ENCODE results near the gene SAE1. TPM values are rescaled to one million over a fixed set of nuclear protein-coding genes. Genes with fewer than 3 reads are reported as not detected.

SAE1 gene
- total RNA-seq, 1 experiment from 2014 or later = 234 TPM

DNA sequence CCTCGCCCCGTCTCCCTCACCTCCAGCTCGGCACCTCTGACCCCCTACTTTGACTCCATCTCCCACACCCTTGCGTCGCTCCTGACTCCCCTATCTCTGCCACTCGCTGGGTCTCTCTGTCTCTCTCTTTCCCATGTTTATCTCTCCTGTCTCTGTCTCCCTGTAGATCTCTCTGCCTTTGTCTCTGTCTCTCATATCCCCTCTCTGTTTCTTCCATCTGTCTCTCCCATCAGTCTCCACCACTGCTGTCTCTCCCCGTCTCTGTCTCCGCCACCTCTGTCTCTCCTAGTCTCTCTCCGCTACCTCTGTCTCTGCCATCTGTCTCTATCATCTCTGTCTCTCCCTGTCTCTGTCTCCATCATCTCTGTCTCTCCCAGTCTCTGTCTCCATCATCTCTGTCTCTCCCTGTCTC lies 112.7 kb downstream of the SAE1 start:
- no peak overlapping the region for H3K4ac ChIP-seq (ENCODE audit: low read depth, low read length)
- H4K8ac ChIP-seq (replicated peaks; ENCODE audit: insufficient read length, low read depth, low read length) = no peak overlapping the region
- TF ChIP-seq, protein P1, sequence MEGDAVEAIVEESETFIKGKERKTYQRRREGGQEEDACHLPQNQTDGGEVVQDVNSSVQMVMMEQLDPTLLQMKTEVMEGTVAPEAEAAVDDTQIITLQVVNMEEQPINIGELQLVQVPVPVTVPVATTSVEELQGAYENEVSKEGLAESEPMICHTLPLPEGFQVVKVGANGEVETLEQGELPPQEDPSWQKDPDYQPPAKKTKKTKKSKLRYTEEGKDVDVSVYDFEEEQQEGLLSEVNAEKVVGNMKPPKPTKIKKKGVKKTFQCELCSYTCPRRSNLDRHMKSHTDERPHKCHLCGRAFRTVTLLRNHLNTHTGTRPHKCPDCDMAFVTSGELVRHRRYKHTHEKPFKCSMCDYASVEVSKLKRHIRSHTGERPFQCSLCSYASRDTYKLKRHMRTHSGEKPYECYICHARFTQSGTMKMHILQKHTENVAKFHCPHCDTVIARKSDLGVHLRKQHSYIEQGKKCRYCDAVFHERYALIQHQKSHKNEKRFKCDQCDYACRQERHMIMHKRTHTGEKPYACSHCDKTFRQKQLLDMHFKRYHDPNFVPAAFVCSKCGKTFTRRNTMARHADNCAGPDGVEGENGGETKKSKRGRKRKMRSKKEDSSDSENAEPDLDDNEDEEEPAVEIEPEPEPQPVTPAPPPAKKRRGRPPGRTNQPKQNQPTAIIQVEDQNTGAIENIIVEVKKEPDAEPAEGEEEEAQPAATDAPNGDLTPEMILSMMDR (conservative IDR thresholded peaks at IDR 0.05) = no peak
- peaks cover 3% of the 10 kb centered on the region; the same call in 1 of the 2 replicates for H3K4me1 ChIP-seq (ENCODE audit: insufficient read depth, low read length)
- no peak overlapping the region for H3K14ac ChIP-seq (ENCODE audit: insufficient read depth, low read length)
- peak overlapping the region; percentile 31 for H3K4me2 ChIP-seq (ENCODE audit: insufficient read depth, insufficient read length, low read length)
- H3K27me3 ChIP-seq (ENCODE audit: insufficient read depth, low read length) = peaks cover 2% of the 10 kb centered on the region; the same call in 1 of the 2 replicates
- H2BK120ac ChIP-seq (ENCODE audit: low read depth, low read length, poor library complexity, severe bottlenecking) = no peak overlapping the region
- H3K79me1 ChIP-seq (ENCODE audit: insufficient read depth, low read depth, low read length, poor library complexity, severe bottlenecking) = no peaks in the 10 kb centered on the region
- DNase-seq = no peak
- Mint-ChIP-seq H3K27me3 (ENCODE audit: low read depth) (peaks cover 23% of the 10 kb centered on the region), H3K9me3 (peaks cover 0 to 3% of the 10 kb centered on the region in 2 experiments; a peak in 1 of 5 replicates), H3K4me1 (peaks cover 17 to 25% of the 10 kb centered on the region in 2 experiments), H3K4me3 (peak overlapping the region; percentile 63 to 77), H3K36me3 (ENCODE audit: insufficient read depth in 1 of 3, low read depth in 3 of 3) (no peaks in the 10 kb centered on the region; a peak in 1 of 7 replicates), H3K27ac (peak overlapping the region in 2 of 3 experiments; percentile 7 to 38; a peak in 3 of 7 replicates)
- H2BK15ac ChIP-seq (ENCODE audit: low read depth, low read length) = no peak overlapping the region
- H2AFZ ChIP-seq (ENCODE audit: low read length) = no peak overlapping the region
- H4K91ac ChIP-seq (ENCODE audit: insufficient read length, low read depth, low read length) = no peak overlapping the region
- peak overlapping the region; percentile 43 for H3K18ac ChIP-seq (ENCODE audit: insufficient read length, low read depth, low read length)
- no peaks in the 10 kb centered on the region for H3K79me2 ChIP-seq (ENCODE audit: insufficient read depth, low read length)
- WGBS (ENCODE audit: extremely low coverage, insufficient read length, low lambda C conversion rate) = no CpG with 5 or more reads among the region's 9 CpGs
- no peak overlapping the region for H2AK5ac ChIP-seq (ENCODE audit: insufficient read length, low read length)
- no peak overlapping the region for H2BK20ac ChIP-seq (ENCODE audit: low read depth, low read length, poor library complexity, severe bottlenecking)
- peaks cover 14% of the 10 kb centered on the region for H3K23me2 ChIP-seq (ENCODE audit: insufficient read length, low read depth, low read length, poor library complexity, severe bottlenecking)
- H3K9ac ChIP-seq (ENCODE audit: extremely low read depth, insufficient read length, low read length) = no peak overlapping the region
- H4K20me1 ChIP-seq (ENCODE audit: control insufficient read depth, insufficient read depth, insufficient read length) = no peaks in the 10 kb centered on the region
- H3K23ac ChIP-seq (ENCODE audit: insufficient read length, low read depth, low read length) = no peak overlapping the region
- no peak overlapping the region for H3K56ac ChIP-seq (ENCODE audit: insufficient read length, low read depth, low read length)
- no peak overlapping the region for H3T11ph ChIP-seq (ENCODE audit: low read length)
- H3K27ac ChIP-seq (ENCODE audit: insufficient read length, low read depth, low read length) = no peak overlapping the region
- H2BK5ac ChIP-seq (ENCODE audit: insufficient read length, low read length) = no peak overlapping the region
- H4K5ac ChIP-seq (ENCODE audit: insufficient read length, low read depth, low read length) = no peak overlapping the region
- no peak overlapping the region for H2BK12ac ChIP-seq (ENCODE audit: insufficient read length, low read depth, low read length)
- H3K9me3 ChIP-seq (ENCODE audit: control insufficient read depth, low read depth, low read length) = no peaks in the 10 kb centered on the region

Measured in H9 (cell line).